SU-DHL-6 (cell line): ENCODE data around the gene KASH5.

Experiments used
- EZH2phosphoT487 ChIP-seq: fragments of 200-600 bp; sonication (generic), shearing (Covaris generic); conservative IDR thresholded peaks from 2 replicates; pipeline ENCODE4 v1.6.1; 2018; ENCODE audit warnings: mild to moderate bottlenecking, antibody characterized with exemption, low read length, moderate library complexity, mixed read lengths
- TF ChIP-seq, protein P1 (sequence below): fragments of 200-600 bp; sonication (generic); IDR thresholded peaks from one replicate; pipeline ENCODE4 v1.5.1; 2017; ENCODE audit warnings: antibody characterized with exemption, mild to moderate bottlenecking, low read length, moderate library complexity; ENCODE audit not compliant: insufficient read depth, poor library complexity, severe bottlenecking

DNA sequence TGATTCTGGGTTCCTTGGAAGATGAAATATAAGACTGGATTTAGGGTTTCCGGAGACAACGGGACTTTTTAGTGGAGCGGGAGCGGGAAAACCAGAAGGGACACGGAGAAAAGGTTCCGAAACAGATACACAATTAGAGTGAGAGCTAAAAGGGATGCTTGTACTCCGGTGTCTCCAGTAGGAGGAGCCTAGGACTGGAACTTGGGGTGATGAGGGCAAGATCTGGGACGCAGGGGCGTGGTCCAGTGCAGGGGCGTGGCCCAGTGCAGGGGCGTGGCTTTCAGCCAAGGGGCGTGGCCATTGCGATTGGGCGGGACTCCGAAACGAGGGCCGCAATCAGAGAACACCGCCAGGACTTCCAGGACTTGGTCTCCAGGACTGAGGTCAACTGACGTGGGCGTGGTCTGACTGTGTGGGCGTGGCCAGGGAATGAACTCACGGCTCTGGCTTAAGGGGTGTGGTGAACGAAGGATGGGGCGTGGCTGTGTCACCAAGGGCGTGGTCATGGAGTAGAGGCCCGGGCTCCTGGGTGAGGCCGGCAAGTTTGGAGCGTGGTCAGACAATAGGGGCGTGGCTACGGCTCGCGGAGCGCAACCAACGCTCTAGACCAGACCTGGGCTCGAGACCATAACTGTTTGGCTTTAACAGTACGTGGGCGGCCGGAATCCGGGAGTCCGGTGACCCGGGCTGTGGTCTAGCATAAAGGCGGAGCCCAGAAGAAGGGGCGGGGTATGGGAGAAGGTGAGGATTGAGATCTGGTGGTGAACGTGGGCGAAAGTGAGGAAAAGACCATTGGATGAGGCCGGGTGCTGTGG, 24.6 kb upstream of the KASH5 start, which contains the start of gene DKKL1:
- TF ChIP-seq, protein P1, sequence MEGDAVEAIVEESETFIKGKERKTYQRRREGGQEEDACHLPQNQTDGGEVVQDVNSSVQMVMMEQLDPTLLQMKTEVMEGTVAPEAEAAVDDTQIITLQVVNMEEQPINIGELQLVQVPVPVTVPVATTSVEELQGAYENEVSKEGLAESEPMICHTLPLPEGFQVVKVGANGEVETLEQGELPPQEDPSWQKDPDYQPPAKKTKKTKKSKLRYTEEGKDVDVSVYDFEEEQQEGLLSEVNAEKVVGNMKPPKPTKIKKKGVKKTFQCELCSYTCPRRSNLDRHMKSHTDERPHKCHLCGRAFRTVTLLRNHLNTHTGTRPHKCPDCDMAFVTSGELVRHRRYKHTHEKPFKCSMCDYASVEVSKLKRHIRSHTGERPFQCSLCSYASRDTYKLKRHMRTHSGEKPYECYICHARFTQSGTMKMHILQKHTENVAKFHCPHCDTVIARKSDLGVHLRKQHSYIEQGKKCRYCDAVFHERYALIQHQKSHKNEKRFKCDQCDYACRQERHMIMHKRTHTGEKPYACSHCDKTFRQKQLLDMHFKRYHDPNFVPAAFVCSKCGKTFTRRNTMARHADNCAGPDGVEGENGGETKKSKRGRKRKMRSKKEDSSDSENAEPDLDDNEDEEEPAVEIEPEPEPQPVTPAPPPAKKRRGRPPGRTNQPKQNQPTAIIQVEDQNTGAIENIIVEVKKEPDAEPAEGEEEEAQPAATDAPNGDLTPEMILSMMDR: no peak
- TF ChIP-seq EZH2phosphoT487: no peak
